ENCODE results near the gene SIRT1.
"Not testable (repeated sequence)": the region's sequence is repeated elsewhere in the genome, so short reads cannot be mapped to it uniquely, and the experiment has no call there.

Gene SIRT1

GRCh38 chr10:67959839-67960476 is 75.5 kb downstream of the SIRT1 start:
- H3K79me2 ChIP-seq (ENCODE audit: control insufficient read depth, insufficient read depth, low read length, unreplicated experiment), result no peaks in the 10 kb centered on the region
- H3K4me3 ChIP-seq (ENCODE audit: low read depth, low read length), result no peak overlapping the region
- H3K4me1 ChIP-seq (ENCODE audit: control insufficient read depth, insufficient read depth, low read length, unreplicated experiment), result no peaks in the 10 kb centered on the region
- H2AFZ ChIP-seq (ENCODE audit: low read length, unreplicated experiment), result no peak overlapping the region
- peaks cover 20% of the 10 kb centered on the region for H3K36me3 ChIP-seq (ENCODE audit: insufficient read depth, low read length)
- H3K27ac ChIP-seq (ENCODE audit: low read depth, low read length), result no peak overlapping the region
- H3K27me3 ChIP-seq (ENCODE audit: insufficient read depth, low read length), result no peaks in the 10 kb centered on the region

GRCh38 chr10:67965456-67965855 is 81.0 kb downstream of the SIRT1 start:
- H3K79me2 ChIP-seq (ENCODE audit: control insufficient read depth, insufficient read depth, low read length, unreplicated experiment), result peaks cover 13% of the 10 kb centered on the region
- no peak overlapping the region for H2AFZ ChIP-seq (ENCODE audit: low read length, unreplicated experiment)
- H3K4me1 ChIP-seq (ENCODE audit: control insufficient read depth, insufficient read depth, low read length, unreplicated experiment), result no peaks in the 10 kb centered on the region
- H3K36me3 ChIP-seq (ENCODE audit: insufficient read depth, low read length), result peaks cover 44% of the 10 kb centered on the region
- no peaks in the 10 kb centered on the region for H3K27me3 ChIP-seq (ENCODE audit: insufficient read depth, low read length)
- H3K4me3 ChIP-seq (ENCODE audit: low read depth, low read length), result no peak overlapping the region
- H3K27ac ChIP-seq (ENCODE audit: low read depth, low read length), result no peak overlapping the region

- not testable (repeated sequence) for H3K4me3 ChIP-seq (ENCODE audit: low read depth, low read length); H3K27ac ChIP-seq (ENCODE audit: low read depth, low read length); H3K27me3 ChIP-seq (ENCODE audit: insufficient read depth, low read length); H3K4me1 ChIP-seq (ENCODE audit: control insufficient read depth, insufficient read depth, low read length, unreplicated experiment); H2AFZ ChIP-seq (ENCODE audit: low read length, unreplicated experiment)
- H3K79me2 ChIP-seq (ENCODE audit: control insufficient read depth, insufficient read depth, low read length, unreplicated experiment), result peaks cover 15% of the 10 kb centered on the region
- H3K36me3 ChIP-seq (ENCODE audit: insufficient read depth, low read length), result peaks cover 46% of the 10 kb centered on the region
These were observed 81.6 kb downstream of the SIRT1 start for GRCh38 chr10:67966035-67966434.
